SH-SY5Y (cell line): ENCODE data around the gene LIPT1.

Experiments used
- GATA2 ChIP-seq: IDR thresholded peaks from 2 replicates; pipeline ENCODE4 v1.6.1; 2011; ENCODE audit warnings: mild to moderate bottlenecking, low read depth, low read length
- GATA3 ChIP-seq: IDR thresholded peaks from 2 replicates; pipeline ENCODE4 v1.6.1; 2011; ENCODE audit warnings: low read depth, mild to moderate bottlenecking, low read length, moderate library complexity

DNA sequence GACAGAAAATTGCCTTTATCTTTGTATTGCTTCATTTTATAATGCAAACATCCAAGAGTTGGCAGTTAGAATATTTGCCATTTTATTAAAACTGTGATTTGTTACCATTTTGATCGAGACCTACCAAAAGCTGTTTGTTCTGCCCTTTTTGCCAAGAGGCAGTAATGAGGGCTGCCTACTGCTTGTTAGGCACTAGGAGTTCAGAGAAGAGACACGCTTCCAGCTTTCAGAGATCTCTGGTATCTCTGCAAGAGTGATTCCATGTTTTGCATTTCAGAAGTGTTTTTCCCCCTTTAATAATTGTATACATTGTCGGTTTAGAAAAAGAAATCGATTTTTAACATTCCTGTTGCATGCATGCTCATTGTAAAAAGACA is 26.8 kb downstream of the LIPT1 start:
- no peak for TF ChIP-seq GATA3
- no peak for TF ChIP-seq GATA2
